RWPE2 (cell line): ENCODE results near the gene TMEM191C.
A peak's percentile ranks its signal among the peaks of the same experiment; 100 is the strongest.
"Not testable (repeated sequence)": the region's sequence is repeated elsewhere in the genome, so short reads cannot be mapped to it uniquely, and the experiment has no call there.

Source experiments
- ATAC-seq: fragments of 200-7000 bp; cut with Tn5 transposase; 3 replicates; pipeline ENCODE4 v1.9.1; 2021; ENCODE audit warnings: low read depth
- DNase-seq: peaks from one replicate; pipeline ENCODE4 v3.0.0-alpha.2; 2020; ENCODE audit warnings: low spot score
- H3K27ac ChIP-seq: fragments of 450-650 bp; 2 replicates; pipeline ENCODE4 v1.5.1; 2017; ENCODE audit warnings: mild to moderate bottlenecking; ENCODE audit not compliant: poor library complexity, severe bottlenecking
- H3K27me3 ChIP-seq: fragments of 250-450 bp; sonication (Bioruptor Pico); 2 replicates; pipeline ENCODE4 v1.5.1; 2021; ENCODE audit warnings: mild to moderate bottlenecking, moderate library complexity; ENCODE audit not compliant: insufficient read depth, poor library complexity, severe bottlenecking
- H3K36me3 ChIP-seq: fragments of 250-450 bp; sonication (Bioruptor Pico); 2 replicates; pipeline ENCODE4 v1.5.1; 2020; ENCODE audit warnings: low read depth, mild to moderate bottlenecking, moderate library complexity
- H3K4me1 ChIP-seq: fragments of 250-450 bp; sonication (Bioruptor Pico); 2 replicates; pipeline ENCODE4 v1.5.1; 2021; ENCODE audit warnings: mild to moderate bottlenecking, moderate library complexity; ENCODE audit not compliant: insufficient read depth, poor library complexity, severe bottlenecking
- H3K4me3 ChIP-seq: fragments of 250-450 bp; sonication (Bioruptor Pico); 2 replicates; pipeline ENCODE4 v1.5.1; 2021; ENCODE audit warnings: mild to moderate bottlenecking, moderate library complexity; ENCODE audit not compliant: severe bottlenecking
- H3K9me3 ChIP-seq: fragments of 250-450 bp; sonication (Bioruptor Pico); 2 replicates; pipeline ENCODE4 v1.5.1; 2021; ENCODE audit warnings: mild to moderate bottlenecking, moderate library complexity; ENCODE audit not compliant: severe bottlenecking
- TF ChIP-seq, protein P1 (sequence below): fragments of 450-650 bp; IDR thresholded peaks from one replicate; pipeline ENCODE4 v1.5.1; 2017; ENCODE audit warnings: mild to moderate bottlenecking, moderate library complexity; ENCODE audit not compliant: poor library complexity, severe bottlenecking

Gene TMEM191C

DNA sequence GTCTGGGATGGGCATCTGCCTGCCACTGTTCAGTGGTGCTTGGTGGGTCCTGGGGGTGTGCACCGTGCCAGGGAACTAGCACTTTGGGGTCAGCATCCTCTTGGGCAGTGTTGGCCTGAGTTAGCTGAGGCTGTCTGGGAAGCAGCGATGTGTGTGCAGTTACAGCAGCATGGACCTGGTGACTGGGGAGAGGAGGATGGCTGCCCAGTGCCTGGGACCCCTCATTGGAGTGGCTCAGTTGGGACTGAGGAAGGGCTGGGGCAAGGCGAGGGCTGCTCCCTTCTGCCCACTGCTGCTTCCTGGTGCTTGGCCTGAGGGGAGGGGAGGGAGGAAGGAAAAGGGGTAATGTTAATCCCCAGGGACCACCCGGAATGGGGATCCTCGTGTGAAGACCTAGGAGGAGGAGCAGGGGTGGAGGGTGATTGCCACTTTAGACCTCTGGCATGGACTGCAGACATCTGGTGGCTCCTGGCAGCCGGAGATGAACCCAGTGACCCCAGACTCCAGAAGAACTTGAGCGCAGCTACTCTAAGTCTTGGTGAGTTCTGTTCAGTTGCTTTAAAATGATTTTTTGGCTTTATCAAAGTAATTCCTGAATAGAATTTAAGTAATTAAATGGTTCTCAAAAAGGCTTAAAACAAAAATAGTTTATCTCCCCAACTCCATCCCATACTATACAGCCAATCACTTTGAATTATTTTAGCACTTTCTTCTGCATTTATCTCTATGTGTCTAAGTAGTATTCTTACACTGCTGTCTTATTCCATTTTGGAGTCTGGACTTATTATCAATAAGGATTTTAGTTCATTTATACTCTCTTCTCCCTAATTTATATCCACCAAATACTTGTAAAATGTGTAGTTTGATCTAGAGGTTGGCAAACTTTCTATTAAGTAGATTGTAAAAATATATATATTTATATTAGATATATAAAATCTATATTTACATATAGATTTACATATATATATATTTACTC, 15.4 kb upstream of the TMEM191C start:
- TF ChIP-seq, protein P1, sequence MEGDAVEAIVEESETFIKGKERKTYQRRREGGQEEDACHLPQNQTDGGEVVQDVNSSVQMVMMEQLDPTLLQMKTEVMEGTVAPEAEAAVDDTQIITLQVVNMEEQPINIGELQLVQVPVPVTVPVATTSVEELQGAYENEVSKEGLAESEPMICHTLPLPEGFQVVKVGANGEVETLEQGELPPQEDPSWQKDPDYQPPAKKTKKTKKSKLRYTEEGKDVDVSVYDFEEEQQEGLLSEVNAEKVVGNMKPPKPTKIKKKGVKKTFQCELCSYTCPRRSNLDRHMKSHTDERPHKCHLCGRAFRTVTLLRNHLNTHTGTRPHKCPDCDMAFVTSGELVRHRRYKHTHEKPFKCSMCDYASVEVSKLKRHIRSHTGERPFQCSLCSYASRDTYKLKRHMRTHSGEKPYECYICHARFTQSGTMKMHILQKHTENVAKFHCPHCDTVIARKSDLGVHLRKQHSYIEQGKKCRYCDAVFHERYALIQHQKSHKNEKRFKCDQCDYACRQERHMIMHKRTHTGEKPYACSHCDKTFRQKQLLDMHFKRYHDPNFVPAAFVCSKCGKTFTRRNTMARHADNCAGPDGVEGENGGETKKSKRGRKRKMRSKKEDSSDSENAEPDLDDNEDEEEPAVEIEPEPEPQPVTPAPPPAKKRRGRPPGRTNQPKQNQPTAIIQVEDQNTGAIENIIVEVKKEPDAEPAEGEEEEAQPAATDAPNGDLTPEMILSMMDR: no peak
- H3K27ac ChIP-seq: no peak overlapping the region
- H3K9me3 ChIP-seq: no peaks in the 10 kb centered on the region
- no peaks in the 10 kb centered on the region for H3K36me3 ChIP-seq
- no peaks in the 10 kb centered on the region for H3K4me1 ChIP-seq
- no peak for ATAC-seq
- DNase-seq: peak; percentile 29
- no peaks in the 10 kb centered on the region for H3K27me3 ChIP-seq
- no peak overlapping the region for H3K4me3 ChIP-seq

DNA sequence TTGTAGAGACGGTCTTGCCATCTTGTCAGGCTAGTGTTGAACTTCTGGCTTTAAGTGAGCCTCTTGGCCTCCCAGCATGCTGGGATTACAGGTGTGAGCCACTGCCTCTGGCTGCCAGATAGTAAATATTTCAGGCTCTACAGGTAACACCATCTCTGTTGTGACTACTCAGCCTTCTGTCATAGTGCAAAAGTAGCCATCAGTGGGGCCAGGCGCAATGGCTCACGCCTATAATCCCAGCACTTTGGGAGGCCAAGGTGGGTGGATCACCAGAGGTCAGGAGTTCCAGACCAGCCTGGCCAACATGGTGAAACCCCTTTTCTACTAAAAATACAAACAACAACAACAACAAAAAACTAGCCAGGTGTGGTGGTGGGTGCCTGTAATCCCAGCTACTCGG, 14.5 kb upstream of the TMEM191C start:
- H3K36me3 ChIP-seq, H3K27ac ChIP-seq, H3K9me3 ChIP-seq, H3K4me3 ChIP-seq, H3K27me3 ChIP-seq, H3K4me1 ChIP-seq, ATAC-seq: not testable (repeated sequence)
- DNase-seq: peak; percentile 19

DNA sequence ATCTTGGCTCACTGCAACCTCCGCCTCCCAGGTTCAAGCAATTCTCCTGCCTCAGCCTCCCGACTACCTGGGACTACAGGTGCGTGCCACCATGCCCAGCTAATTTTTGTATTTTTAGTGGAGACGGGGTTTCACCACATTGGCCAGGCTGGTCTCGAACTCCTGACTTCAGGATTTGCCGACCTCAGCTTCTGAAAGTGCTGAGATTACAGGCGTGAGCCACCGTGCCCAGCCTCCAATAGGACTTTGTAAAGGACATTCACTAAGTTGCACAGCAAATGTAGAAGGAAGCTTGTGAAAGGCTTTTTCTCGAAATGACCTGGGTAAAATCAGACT, 12.2 kb upstream of the TMEM191C start:
- not testable (repeated sequence) for H3K4me3 ChIP-seq, H3K27ac ChIP-seq, H3K36me3 ChIP-seq, DNase-seq, ATAC-seq, H3K9me3 ChIP-seq, H3K4me1 ChIP-seq, H3K27me3 ChIP-seq

GRCh38 chr22:21455334-21456089, 11.7 kb upstream of the TMEM191C start:
- no peaks in the 10 kb centered on the region for H3K36me3 ChIP-seq
- no peaks in the 10 kb centered on the region for H3K4me1 ChIP-seq
- H3K4me3 ChIP-seq: no peak overlapping the region
- DNase-seq (peak; percentile 33), ATAC-seq (no peak)
- no peaks in the 10 kb centered on the region for H3K9me3 ChIP-seq
- no peak overlapping the region for H3K27ac ChIP-seq
- TF ChIP-seq, protein P1: no peak
- H3K27me3 ChIP-seq: no peaks in the 10 kb centered on the region

DNA sequence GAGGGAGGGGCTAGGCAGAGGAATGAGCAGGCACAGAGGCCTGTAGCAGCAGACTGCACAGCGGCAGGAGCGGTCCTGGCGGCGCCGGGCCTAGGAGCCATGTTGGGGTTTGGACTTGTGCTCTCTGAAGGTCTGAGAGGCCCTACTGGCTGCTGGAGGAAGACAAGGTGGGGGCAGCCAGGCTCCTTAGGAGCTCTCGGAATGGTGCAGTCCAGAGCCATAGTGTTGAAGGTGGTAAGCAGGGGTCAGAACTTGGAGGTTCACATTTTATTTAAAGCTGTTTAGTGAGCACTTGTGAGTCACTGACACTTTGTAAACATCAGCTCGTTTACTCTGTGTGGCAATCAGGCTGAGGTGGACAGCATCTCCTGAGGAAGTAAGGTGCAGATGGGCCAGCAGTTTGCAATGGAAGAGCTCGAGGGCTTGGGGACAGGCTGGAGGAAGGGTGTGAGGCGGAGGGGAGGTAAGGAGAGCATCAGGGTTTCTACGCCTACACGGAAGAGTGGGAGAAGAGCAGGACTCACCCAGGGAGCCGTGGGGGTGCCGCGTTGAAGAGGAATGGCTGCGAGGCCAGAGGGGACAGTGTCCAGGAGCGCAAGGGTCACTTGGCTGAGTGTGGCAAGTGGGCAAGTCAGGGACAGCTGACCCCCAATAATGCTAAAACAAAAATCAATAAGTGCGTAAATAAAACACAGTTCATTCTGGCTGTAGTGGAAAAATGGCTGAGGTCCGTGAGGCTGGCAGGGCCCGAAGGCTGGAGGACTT, 10.0 kb upstream of the TMEM191C start:
- Histone ChIP-seq H3K27ac (no peak overlapping the region), H3K4me1 (no peaks in the 10 kb centered on the region), H3K36me3 (no peaks in the 10 kb centered on the region), H3K4me3 (no peak overlapping the region), H3K9me3 (no peaks in the 10 kb centered on the region), H3K27me3 (no peaks in the 10 kb centered on the region)
- TF ChIP-seq, protein P1: no peak
- ATAC-seq (peak; percentile 83), DNase-seq (peak; percentile 34)

- H3K4me3 ChIP-seq, DNase-seq, H3K4me1 ChIP-seq, H3K27ac ChIP-seq, H3K27me3 ChIP-seq, H3K36me3 ChIP-seq, H3K9me3 ChIP-seq: not testable (repeated sequence)
- ATAC-seq: peak; percentile 48; the same call in 1 of the 3 replicates
Measured at GRCh38 chr22:21462672-21463071, 4.5 kb upstream of the TMEM191C start.

- not testable (repeated sequence) for H3K36me3 ChIP-seq, H3K9me3 ChIP-seq, H3K27me3 ChIP-seq, H3K27ac ChIP-seq, H3K4me1 ChIP-seq
- H3K4me3 ChIP-seq: peak overlapping the region; percentile 15
- DNase-seq: peak; percentile 97
- ATAC-seq: peak; percentile 93
Measured at GRCh38 chr22:21468194-21469096, 1.3 kb downstream of the TMEM191C start.
